G401 (cell line): ENCODE measurements around the gene PARD3B. TPM values are rescaled to one million over a fixed set of nuclear protein-coding genes. Genes with fewer than 3 reads are reported as not detected.

Source experiments
- DNase-seq: peaks from one replicate; pipeline ENCODE4 v3.0.0-alpha.2; 2015; ENCODE audit warnings: low spot score
- in situ Hi-C: cut with HindIII; loops from 2 replicates; pipeline ENCODE4 v1.10.0; 2016; ENCODE audit warnings: low sequenced_read_pairs, mixed read lengths
- total RNA-seq: library from RNA; depleted of rRNA; stranded (reverse); fragments of >200 nt; shearing (Covaris generic); gene quantifications from 2 replicates; pipeline ENCODE4 v1.2.3, GENCODE V29; 2014

Gene PARD3B
- total RNA-seq, 1 experiment from 2014 or later = 2.2 TPM

- DNase-seq = no peak
- in situ Hi-C loops = no loop called here
These were observed 353.8 kb downstream of the PARD3B start for GRCh38 chr2:204898928-204899640.

- DNase-seq = no peak
- in situ Hi-C loops = no loop called here
These were observed 354.7 kb downstream of the PARD3B start for GRCh38 chr2:204899983-204900382.

- in situ Hi-C loops = no loop called here
- no peak for DNase-seq
These were observed 355.2 kb downstream of the PARD3B start for GRCh38 chr2:204900487-204900886.

GRCh38 chr2:204900910-204901309 lies 355.6 kb downstream of the PARD3B start:
- DNase-seq = no peak
- in situ Hi-C loops = no loop called here

- no peak for DNase-seq
These were observed 356.3 kb downstream of the PARD3B start for GRCh38 chr2:204901591-204901990.

GRCh38 chr2:204909791-204910190 lies 364.5 kb downstream of the PARD3B start:
- DNase-seq = no peak
- in situ Hi-C loops = no loop called here

More at GRCh38 chr2:204901591-204901990, 356.3 kb downstream of the PARD3B start:
- in situ Hi-C loops = no loop called here

GRCh38 chr2:204913312-204913711 lies 368.0 kb downstream of the PARD3B start:
- in situ Hi-C loops = no loop called here
- no peak for DNase-seq

GRCh38 chr2:204913854-204914464 lies 368.7 kb downstream of the PARD3B start:
- in situ Hi-C loops = no loop called here
- DNase-seq = no peak

- no peak for DNase-seq
- in situ Hi-C loops = no loop called here
These were observed 369.4 kb downstream of the PARD3B start for GRCh38 chr2:204914708-204915107.

- in situ Hi-C loops = no loop called here
- DNase-seq = no peak
These were observed 371.9 kb downstream of the PARD3B start for GRCh38 chr2:204917089-204917701.

GRCh38 chr2:204920776-204921175 lies 375.5 kb downstream of the PARD3B start:
- in situ Hi-C loops = no loop called here
- DNase-seq = no peak

- in situ Hi-C loops = no loop called here
- DNase-seq = no peak
These were observed 378.7 kb downstream of the PARD3B start for GRCh38 chr2:204923957-204924356.

GRCh38 chr2:204931562-204931961 lies 386.3 kb downstream of the PARD3B start:
- in situ Hi-C loops = no loop called here
- DNase-seq = no peak

- no peak for DNase-seq
- in situ Hi-C loops = no loop called here
These were observed 388.6 kb downstream of the PARD3B start for GRCh38 chr2:204933735-204934374.

- DNase-seq = no peak
- in situ Hi-C loops = no loop called here
These were observed 399.7 kb downstream of the PARD3B start for GRCh38 chr2:204944927-204945326.

GRCh38 chr2:204945376-204945775 lies 400.1 kb downstream of the PARD3B start:
- in situ Hi-C loops = no loop called here
- no peak for DNase-seq

GRCh38 chr2:204946892-204947291 lies 401.6 kb downstream of the PARD3B start:
- in situ Hi-C loops = no loop called here
- no peak for DNase-seq

GRCh38 chr2:204947405-204947804 lies 402.1 kb downstream of the PARD3B start:
- no peak for DNase-seq
- in situ Hi-C loops = no loop called here

GRCh38 chr2:204948024-204948763 lies 402.9 kb downstream of the PARD3B start:
- no peak for DNase-seq
- in situ Hi-C loops = no loop called here
